Measurements from ENCODE around the gene RNF157. TPM values are rescaled to one million over a fixed set of nuclear protein-coding genes. Genes with fewer than 3 reads are reported as not detected.
A peak's percentile ranks its signal among the peaks of the same experiment; 100 is the strongest.

RNF157 gene
- polyA plus RNA-seq (2012; ENCODE audit: insufficient read depth, insufficient read length) = 11.0 TPM

DNA sequence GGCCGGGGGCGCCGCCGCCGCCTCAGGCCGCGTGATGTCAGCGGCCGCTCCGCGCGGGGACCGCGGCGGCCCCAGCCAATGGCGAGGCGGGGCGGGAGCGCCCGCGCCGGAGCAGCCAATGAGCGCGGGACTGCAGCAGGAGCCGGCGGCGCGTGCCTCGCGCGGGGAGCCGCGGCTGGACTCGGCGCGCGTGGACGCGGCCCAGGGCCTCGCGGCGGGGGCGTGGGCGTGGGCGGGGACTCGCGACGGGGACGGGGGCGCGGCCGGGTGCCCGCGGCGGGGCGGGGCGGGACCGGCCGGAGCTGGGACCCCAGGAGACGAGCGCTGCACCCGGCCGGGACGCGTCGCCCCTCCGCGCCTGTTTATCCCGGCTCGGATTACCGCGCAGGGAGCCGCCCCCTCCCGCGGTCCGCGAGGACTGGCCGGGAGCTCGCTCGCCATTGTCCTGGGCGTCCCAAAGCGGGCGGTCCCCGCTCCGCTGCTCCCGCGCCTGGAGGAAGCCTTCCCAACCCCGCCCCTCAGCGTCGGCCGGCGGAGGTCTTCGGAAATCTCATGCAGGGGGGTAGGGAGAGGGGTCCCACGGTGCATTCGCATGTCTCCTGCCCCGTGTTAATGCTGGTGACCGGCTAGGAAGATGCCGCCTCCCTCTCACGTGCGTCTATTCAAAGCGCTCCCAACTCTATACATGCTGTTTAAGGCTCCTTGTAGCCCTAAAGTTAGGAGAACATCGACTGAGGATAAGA is at the start of gene RNF157:
Gene RNF157 (minus strand): TSS at position 33 of the 743 bp plus-strand sequence. CDS start 253 bp downstream, outside the sequence.
- DNase-seq (ENCODE audit: low read depth, low spot score) = no peak
- peak within 1 kb of the TSS; percentile 38 for H3K4me3 ChIP-seq (ENCODE audit: low read length)

DNA sequence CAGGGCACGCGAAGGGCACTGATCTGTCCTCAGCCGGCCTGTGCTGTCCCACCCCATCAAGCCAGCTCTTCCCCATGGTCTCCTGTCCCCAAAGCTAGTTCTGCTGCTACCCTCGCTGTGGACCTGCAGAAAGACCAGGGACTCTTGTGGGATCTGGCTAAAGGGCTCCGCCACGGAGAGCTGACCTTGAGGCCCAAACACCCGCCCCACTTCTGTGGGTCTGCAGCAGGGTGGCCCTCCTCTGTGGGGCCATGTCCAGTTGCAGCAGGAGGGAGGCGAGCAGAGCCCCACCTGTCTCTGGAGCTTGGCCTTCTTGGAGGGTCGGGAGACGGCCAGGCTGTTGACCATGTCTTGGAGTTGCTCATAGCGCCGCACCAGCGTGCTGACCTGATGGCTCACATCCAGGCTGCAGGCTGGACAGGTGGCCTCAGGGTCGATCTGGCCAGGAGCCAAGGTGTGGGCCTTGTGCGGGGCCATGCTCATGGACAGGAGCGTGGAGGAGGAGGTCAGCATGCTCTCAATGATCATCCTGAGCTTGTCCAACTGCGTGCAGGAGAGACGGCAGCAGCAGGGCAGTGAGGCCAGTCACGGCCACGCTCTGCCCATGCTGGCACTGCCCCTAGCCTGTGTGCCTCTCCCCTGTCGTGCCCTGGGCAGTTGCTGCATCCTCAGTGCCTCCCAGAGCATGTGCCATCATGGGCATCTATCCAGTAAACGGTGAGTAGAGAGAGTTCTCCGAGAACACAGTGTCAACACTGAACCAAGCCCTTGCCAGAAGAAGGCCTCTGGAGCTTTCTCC is 41.5 kb upstream of the RNF157 start:
- H3K4me3 ChIP-seq (ENCODE audit: low read length) = no peak overlapping the region
- DNase-seq (ENCODE audit: low read depth, low spot score) = no peak

GRCh38 chr17:76280650-76281049 is 40.4 kb upstream of the RNF157 start:
- no peak overlapping the region for H3K4me3 ChIP-seq (ENCODE audit: low read length)
- no peak for DNase-seq (ENCODE audit: low read depth, low spot score)

DNA sequence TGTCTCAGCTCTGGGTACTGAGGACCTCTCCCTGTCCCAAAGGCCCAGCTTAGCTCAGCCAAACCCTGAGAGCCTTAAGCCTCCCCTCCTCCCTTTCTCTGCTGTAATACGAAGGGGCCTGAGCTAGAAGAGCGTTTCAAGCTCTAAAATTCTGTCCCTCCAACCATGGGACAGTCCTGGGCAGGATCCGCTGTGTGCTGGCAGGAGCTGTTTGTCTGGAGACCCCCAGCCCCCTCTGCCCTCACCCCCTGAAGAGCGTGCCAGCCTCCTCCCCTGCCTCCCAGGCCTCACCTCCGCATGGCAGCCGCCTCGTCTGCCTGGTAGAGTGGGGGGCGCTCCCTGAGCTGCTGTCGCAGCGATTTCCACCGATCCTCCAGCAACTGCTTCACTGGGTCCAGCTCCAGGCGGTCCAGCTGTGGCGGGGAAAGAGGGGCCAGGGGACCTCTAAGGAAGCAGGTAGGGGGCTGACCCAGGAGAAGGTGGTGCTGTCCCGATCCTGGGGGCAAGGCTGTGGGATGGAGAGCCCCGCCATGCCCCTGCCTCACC is 39.5 kb upstream of the RNF157 start:
- no peak for DNase-seq (ENCODE audit: low read depth, low spot score)
- H3K4me3 ChIP-seq (ENCODE audit: low read length) = no peak overlapping the region

- no peak overlapping the region for H3K4me3 ChIP-seq (ENCODE audit: low read length)
- peak; percentile 50 for DNase-seq (ENCODE audit: low read depth, low spot score)
Observed at GRCh38 chr17:76278952-76279741, 38.9 kb upstream of the RNF157 start.

DNA sequence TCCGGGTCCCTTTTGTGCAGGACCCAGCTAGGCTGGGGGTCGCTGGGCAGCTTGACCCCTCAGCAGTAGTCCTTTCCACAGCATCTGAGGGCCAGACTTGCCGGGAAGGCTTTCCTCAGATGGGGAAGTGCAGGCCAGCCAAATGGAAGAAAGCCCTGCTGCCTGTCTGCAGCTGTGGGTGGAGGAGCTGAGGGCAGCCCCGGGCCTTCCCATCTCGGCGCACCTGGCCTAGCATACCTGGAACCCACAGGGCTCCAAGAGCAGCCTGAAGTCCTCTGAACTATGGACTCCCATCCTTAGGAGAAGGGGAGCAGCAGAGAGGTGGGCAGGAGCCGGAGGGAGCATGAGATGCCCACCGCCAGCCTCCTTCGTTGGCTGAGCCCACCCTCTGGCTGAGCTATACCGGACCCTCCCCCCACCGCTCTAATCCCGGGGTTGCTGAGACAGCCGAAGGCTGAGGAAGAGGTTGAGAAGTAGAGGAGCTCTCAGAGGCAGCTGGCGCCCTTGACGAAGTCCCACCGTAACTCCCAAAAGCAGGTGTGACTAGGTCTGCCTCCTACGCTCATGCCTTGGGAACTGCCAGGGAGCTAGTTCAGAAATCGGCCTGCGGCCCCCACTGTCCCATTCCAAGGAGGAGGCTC is 38.1 kb upstream of the RNF157 start:
- H3K4me3 ChIP-seq (ENCODE audit: low read length) = no peak overlapping the region
- no peak for DNase-seq (ENCODE audit: low read depth, low spot score)

DNA sequence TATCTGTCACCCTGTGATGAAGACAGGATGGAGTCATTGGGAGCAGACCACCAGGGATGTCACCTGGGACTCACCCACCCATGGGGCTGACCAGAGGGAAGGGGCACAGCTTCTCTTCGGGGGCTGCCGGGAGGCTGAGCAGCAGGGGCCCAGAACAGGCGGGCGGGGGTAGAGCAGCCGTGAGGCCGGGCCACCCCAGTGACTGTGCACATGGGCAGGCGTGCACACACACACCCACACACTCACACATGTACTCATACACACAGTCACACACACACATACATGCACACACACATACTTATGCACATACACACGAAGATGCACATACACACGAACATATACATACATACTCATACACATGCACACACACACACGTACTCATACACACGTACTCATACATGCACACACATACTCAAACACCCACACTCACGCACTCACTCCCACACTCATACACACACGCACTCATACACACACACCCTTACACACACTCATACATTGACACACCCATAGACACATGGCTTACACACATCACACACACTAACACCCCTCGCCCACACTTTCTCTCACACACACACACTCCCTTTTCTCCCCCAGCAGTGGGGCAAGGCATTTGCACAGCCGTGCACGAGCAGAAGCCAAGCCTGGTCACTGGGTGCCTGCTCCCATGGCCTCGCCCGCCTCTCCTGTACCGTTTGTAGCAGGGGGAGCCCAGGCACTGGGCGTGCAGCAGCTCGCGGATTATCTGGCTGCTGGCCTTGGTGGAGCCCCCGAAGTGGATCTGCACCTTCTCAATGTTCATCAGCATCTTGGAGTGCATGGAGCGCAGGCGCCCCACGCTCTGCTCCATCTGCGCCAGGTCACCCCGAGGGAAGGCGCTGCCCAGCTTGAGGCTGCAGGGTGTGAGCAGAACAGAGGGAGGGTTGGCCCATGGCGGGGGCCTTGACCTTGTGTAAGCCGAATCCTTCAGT is 37.3 kb upstream of the RNF157 start:
- no peak for DNase-seq (ENCODE audit: low read depth, low spot score)
- H3K4me3 ChIP-seq (ENCODE audit: low read length) = no peak overlapping the region

GRCh38 chr17:76276461-76277299 is 36.4 kb upstream of the RNF157 start:
- DNase-seq (ENCODE audit: low read depth, low spot score) = no peak
- no peak overlapping the region for H3K4me3 ChIP-seq (ENCODE audit: low read length)

- no peak for DNase-seq (ENCODE audit: low read depth, low spot score)
- no peak overlapping the region for H3K4me3 ChIP-seq (ENCODE audit: low read length)
Observed at GRCh38 chr17:76276069-76276431, 35.8 kb upstream of the RNF157 start.

DNA sequence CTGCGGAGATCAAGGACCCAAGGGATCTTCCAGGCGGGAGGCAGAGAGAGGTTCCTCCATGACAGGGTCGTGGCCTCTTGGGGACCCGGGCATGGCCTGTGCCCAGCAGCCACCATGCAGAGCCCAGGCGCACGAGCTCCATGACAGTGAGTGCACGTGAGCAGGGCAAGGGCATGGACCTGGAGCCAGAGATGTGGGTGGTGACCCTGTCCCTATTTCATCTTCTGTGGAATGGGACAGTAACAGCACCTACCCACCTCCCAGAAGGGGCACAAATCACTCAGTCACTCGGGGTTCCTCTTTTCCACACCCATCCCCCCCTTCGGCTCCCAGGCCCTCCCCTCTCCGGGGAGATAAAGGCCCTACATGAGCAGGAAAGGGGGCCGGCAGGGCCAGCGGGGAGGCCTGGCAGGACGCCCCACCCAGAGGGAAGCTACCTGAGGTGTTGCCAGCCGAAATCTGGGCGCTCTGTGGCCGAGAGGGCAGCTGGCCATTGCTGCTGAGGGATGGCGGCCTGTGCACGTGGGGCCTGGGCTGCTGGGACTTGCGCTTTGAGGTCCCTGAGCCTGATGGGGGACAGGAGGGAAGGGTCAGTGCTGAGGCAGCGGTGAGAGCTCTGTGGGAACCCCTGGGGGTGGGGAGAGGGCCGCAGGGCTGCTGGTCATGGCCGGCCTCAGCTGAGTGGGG is 35.2 kb upstream of the RNF157 start:
- H3K4me3 ChIP-seq (ENCODE audit: low read length) = no peak overlapping the region
- no peak for DNase-seq (ENCODE audit: low read depth, low spot score)

DNA sequence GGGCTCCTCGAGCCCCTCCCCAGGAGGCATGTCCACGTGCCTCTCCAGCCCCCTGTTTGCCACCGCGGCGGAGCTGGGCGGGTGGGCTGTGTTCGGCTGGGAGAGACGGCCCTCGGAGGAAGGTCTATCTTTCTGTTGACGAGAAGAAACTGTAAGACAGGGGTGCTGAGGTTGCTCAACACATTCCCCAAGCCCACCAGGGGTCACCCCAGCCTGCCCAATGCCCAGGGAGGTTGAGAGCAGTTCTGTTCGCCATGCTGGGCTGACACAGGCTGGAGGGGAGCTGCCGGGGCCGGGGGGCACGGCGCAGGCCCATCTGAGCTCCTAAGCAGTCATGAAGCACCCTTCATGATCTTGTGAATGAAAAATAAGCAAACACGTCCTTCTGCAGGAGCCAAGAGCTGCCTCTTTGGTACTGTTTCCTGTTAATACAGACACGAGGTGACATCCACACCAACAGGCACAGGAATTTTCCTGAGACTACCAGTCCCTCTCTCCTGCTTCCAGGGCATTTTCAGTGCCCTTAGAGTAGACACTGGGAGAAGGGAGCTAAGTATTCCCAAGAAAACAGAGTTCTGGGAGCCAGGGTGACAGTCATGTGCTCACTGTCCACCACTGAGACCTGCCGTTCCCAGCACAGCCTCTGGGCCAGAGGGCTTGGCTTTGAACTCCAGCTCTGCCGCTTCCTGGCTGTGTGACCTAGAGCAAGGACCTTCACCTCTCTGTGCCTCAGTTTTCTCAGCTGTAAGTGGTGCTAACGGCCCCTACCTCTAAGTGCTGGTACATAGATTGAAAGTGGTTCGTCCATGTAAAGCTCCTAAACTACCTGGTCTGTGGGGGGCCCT is 34.0 kb upstream of the RNF157 start:
- H3K4me3 ChIP-seq (ENCODE audit: low read length) = no peak overlapping the region
- no peak for DNase-seq (ENCODE audit: low read depth, low spot score)

- H3K4me3 ChIP-seq (ENCODE audit: low read length) = no peak overlapping the region
- no peak for DNase-seq (ENCODE audit: low read depth, low spot score)
Observed at GRCh38 chr17:76273445-76274111, 33.3 kb upstream of the RNF157 start.

DNA sequence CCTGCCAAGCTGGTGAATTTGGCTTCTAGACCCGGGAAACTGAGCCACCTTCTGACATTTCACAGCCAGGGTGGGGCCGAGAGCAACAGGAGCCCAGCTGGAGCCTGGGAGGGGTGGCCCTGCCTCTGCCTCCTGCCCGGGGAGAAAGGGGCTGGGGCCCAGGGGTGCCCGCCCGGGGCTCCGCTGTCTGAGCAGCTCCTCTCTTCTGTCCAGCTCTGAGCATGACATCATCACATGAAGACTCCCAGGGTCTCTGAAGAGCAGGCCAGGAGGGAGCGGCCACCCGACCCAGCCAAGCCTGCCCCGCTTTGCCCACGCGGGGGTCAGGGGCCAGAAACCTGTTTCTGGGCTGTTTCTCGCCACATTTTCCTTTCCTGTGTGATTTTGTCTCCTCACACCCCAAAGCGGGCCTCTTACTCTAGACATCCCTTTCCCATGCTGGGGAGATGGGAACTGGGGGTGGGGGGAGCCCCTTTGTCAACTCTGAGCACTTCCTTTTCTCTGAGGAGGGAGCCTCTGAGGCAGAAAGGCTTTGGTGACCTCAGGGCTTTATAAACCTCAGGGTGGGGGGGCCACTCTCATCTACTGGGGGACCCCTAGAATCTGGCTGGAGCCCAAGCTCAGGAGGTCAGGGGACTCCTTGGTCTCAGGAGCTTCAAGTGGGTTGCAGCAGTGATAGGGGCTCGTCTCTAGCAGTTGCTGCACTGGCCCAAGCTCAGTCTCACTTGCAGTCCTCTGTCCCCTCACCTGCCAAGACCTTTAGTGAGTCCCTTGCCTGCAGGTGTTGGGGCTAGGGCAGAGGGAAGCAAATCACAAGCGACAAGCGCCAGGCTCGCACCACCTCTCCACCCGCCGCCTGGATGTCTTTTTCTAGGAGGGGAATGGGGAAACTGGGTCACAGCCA is 32.5 kb upstream of the RNF157 start:
- no peak overlapping the region for H3K4me3 ChIP-seq (ENCODE audit: low read length)
- no peak for DNase-seq (ENCODE audit: low read depth, low spot score)

All from Jurkat, Clone E6-1 (cell line).